ENCODE measurements around the gene EEIG1.

Gene EEIG1

DNA sequence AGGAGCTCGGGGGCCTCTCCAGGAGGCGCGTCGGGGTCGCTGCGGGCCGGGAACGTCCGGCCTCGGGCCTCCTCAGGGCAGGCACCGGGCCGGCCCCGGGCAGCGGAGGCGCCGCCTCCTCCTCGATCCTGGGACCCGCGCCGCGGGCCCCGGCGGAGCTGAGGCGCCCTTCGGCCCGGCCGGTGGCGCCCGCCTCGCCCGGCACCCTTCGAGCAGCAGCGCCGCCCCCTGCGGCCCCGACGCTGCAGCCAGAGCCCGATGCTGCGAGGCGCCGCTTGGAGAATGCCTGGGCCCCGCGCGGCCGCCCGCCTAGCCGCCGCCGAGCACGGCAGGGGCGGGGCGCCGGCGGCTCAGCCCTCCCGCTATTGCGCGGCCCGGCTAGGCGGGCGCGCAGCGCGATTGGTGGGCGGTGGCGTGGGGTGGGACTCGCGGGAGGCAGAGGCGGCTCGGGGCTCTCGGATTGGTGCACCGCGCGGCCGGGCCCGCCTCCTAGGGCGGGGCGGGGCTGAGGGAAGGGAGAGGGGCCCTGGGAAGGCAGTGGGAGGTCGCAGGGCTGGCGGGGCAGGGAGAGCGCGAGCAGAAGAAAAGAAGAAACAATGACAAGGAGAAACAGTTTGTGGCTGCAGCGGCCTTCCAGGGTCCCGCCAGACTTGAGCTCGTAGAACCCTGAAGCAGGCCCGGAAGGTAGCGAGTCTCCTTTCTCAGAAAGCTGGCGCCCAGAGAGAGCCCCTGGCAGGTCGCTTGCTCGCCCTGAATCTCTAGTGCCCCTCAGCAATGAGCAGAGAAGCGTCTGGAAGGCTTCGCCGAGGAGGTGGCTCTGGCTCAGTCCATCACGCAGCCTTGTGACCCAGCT, at the start of gene EEIG1:
EEIG1 (minus strand) TSS at position 284 of the 853 bp plus-strand sequence. CDS start 852 bp downstream, outside the sequence.
- no peak for TF ChIP-seq CTCF (conservative IDR thresholded peaks at IDR 0.05; ENCODE audit: low read length)
- no peak for TF ChIP-seq EZH2phosphoT487 (IDR thresholded peaks at IDR 0.05; ENCODE audit: borderline replicate concordance)

GRCh38 chr9:128027705-128028104, 46.9 kb upstream of the EEIG1 start:
- H3K4me1 ChIP-seq (ENCODE audit: insufficient read depth, low read length, poor library complexity, severe bottlenecking), result peaks cover 60% of the 10 kb centered on the region

More for the DNA sequence above, at the start of gene EEIG1:
- peaks cover 41% of the 10 kb centered on the region for H4K20me1 ChIP-seq (ENCODE audit: insufficient read depth, low read length, poor library complexity, severe bottlenecking)
- peaks cover 55% of the 10 kb centered on the region for H3K4me1 ChIP-seq (ENCODE audit: insufficient read depth, low read length, poor library complexity, severe bottlenecking)
- H2AFZ ChIP-seq (ENCODE audit: low read length), result peak within 1 kb of the TSS; percentile 87; the same call in 1 of the 2 replicates
- H3K4me2 ChIP-seq (ENCODE audit: low read depth, low read length, poor library complexity, severe bottlenecking), result peak within 1 kb of the TSS; percentile 89
- H3K9me3 ChIP-seq (ENCODE audit: insufficient read depth, low read depth, low read length), result no peaks in the 10 kb centered on the region
- no peaks in the 10 kb centered on the region for H3K9me2 ChIP-seq (replicated peaks; ENCODE audit: low read depth, low read length)
- H3K79me2 ChIP-seq (ENCODE audit: insufficient read depth, low read length), result peaks cover 49% of the 10 kb centered on the region
- no peaks in the 10 kb centered on the region for H3K27me3 ChIP-seq (ENCODE audit: insufficient read depth, low read length, poor library complexity, severe bottlenecking)
- H3K36me3 ChIP-seq (ENCODE audit: insufficient read depth, low read length), result no peaks in the 10 kb centered on the region
- H3K9ac ChIP-seq (ENCODE audit: low read depth, low read length, poor library complexity, severe bottlenecking), result peak within 1 kb of the TSS; percentile 80
- no peaks in the 10 kb centered on the region for H3F3A ChIP-seq (ENCODE audit: low read depth)
- H3K4me3 ChIP-seq (ENCODE audit: low read length, poor library complexity, severe bottlenecking), result peak within 1 kb of the TSS; percentile 91

More at GRCh38 chr9:128027705-128028104, 46.9 kb upstream of the EEIG1 start:
- no peak overlapping the region for H3K9ac ChIP-seq (ENCODE audit: low read depth, low read length, poor library complexity, severe bottlenecking)
- H3K4me2 ChIP-seq (ENCODE audit: low read depth, low read length, poor library complexity, severe bottlenecking), result peak overlapping the region; percentile 2
- TF ChIP-seq CTCF (conservative IDR thresholded peaks at IDR 0.05; ENCODE audit: low read length) (no peak), EZH2phosphoT487 (IDR thresholded peaks at IDR 0.05; ENCODE audit: borderline replicate concordance) (no peak)
- H3K36me3 ChIP-seq (ENCODE audit: insufficient read depth, low read length), result no peaks in the 10 kb centered on the region
- no peak overlapping the region for H2AFZ ChIP-seq (ENCODE audit: low read length)
- H3K27me3 ChIP-seq (ENCODE audit: insufficient read depth, low read length, poor library complexity, severe bottlenecking), result no peaks in the 10 kb centered on the region
- H3K79me2 ChIP-seq (ENCODE audit: insufficient read depth, low read length), result 0 out of 2 replicates have a peak, but pooled peaks cover 5% of the 10 kb centered on the region
- H3K9me3 ChIP-seq (ENCODE audit: insufficient read depth, low read depth, low read length), result no peaks in the 10 kb centered on the region
- H3K4me3 ChIP-seq (ENCODE audit: low read length, poor library complexity, severe bottlenecking), result no peak overlapping the region
- H4K20me1 ChIP-seq (ENCODE audit: insufficient read depth, low read length, poor library complexity, severe bottlenecking), result no peaks in the 10 kb centered on the region
- H3F3A ChIP-seq (ENCODE audit: low read depth), result peaks cover 8% of the 10 kb centered on the region
- H3K9me2 ChIP-seq (replicated peaks; ENCODE audit: low read depth, low read length), result no peaks in the 10 kb centered on the region
